Measurements from ENCODE around the gene CACNB4. TPM values are rescaled to one million over a fixed set of nuclear protein-coding genes. Genes with fewer than 3 reads are reported as not detected.

CACNB4 gene
- total and polyA plus RNA-seq, 10 of the 15 experiments (the other 5 are each of a cell fraction or from before 2014, with no cell fraction given): 2.0 to 21.6 (median 9.3) TPM

DNA sequence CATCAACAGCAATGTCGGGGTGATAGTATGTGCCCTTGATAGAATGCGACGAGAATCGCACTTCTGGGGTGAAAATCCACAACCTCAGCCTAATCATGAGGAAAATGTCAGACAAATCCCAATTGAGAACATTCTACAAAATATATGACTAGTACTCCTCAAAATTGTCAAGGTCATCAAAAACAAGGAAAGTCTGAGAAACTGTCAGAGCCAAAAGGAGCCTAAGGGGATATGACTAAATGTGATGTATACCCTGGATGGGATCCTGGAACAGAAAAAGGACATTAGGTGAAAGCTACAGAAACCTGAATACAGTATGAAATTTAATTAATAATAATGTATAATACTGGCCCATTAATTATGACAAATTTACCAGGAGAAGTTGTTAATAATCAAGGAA lies 7.6 kb upstream of the CACNB4 start:
- Histone ChIP-seq H3K4me2 (ENCODE audit: control insufficient read depth, insufficient read depth) (no peak overlapping the region), H3K27ac (ENCODE audit: control insufficient read depth, insufficient read depth) (no peak overlapping the region), H3K27me3 (replicated peaks in 1 of 2; ENCODE audit: control insufficient read depth in 2 of 2, insufficient read depth in 2 of 2, low read length in 1 of 2) (no peaks in the 10 kb centered on the region), H3K79me2 (ENCODE audit: control insufficient read depth, insufficient read depth, low read length) (no peaks in the 10 kb centered on the region), H2AFZ (ENCODE audit: control insufficient read depth, low read depth, low read length) (no peak overlapping the region), H3K36me3 (ENCODE audit: control insufficient read depth in 2 of 2, insufficient read depth in 2 of 2, low read length in 1 of 2) (no peaks in the 10 kb centered on the region), H3K4me3 (no peak overlapping the region), H3K4me1 (ENCODE audit: control insufficient read depth, insufficient read depth, low read length) (no peaks in the 10 kb centered on the region), H3K9me3 (replicated peaks; ENCODE audit: control insufficient read depth, insufficient read depth, low read length) (no peaks in the 10 kb centered on the region), H4K20me1 (ENCODE audit: control insufficient read depth, insufficient read depth) (no peaks in the 10 kb centered on the region), H3K9ac (ENCODE audit: control insufficient read depth, insufficient read depth, low read length) (no peak overlapping the region)
- in situ Hi-C loops (cut with MboI) (no loop called here), intact Hi-C loops (cut with micrococcal nuclease; ENCODE audit: unreplicated experiment) (no loop called here)
- no peak for FAIRE-seq
- DNase-seq (ENCODE audit: low read depth, low spot score): no peak
- ChIA-PET RAD21 (ENCODE audit: unreplicated experiment) (no interaction called here), POLR2A (no interaction called here), CTCF (interaction anchor here (1.2 kb wide), 1 partner anchor 58 kb away, joined by 4 read pairs; no protein-coding TSS in a partner anchor), SMC1A (ENCODE audit: uncharacterized antibody, unreplicated experiment) (interaction anchor here (1.2 kb wide), 1 partner anchor 25 kb away, joined by 3 read pairs; no protein-coding TSS in a partner anchor)
- BruUV-seq (replicated peaks): no TSS peak
- 89% methylated on average over 4 of the region's 4 CpGs for WGBS (ENCODE audit: insufficient coverage, insufficient replicate concordance, low lambda C conversion rate, missing lambda C conversion rate)
- TF ChIP-seq, protein P1, sequence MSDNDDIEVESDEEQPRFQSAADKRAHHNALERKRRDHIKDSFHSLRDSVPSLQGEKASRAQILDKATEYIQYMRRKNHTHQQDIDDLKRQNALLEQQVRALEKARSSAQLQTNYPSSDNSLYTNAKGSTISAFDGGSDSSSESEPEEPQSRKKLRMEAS (IDR thresholded peaks at IDR 0.05; ENCODE audit: low read depth, low read length): no peak
- TF ChIP-seq, protein P2, sequence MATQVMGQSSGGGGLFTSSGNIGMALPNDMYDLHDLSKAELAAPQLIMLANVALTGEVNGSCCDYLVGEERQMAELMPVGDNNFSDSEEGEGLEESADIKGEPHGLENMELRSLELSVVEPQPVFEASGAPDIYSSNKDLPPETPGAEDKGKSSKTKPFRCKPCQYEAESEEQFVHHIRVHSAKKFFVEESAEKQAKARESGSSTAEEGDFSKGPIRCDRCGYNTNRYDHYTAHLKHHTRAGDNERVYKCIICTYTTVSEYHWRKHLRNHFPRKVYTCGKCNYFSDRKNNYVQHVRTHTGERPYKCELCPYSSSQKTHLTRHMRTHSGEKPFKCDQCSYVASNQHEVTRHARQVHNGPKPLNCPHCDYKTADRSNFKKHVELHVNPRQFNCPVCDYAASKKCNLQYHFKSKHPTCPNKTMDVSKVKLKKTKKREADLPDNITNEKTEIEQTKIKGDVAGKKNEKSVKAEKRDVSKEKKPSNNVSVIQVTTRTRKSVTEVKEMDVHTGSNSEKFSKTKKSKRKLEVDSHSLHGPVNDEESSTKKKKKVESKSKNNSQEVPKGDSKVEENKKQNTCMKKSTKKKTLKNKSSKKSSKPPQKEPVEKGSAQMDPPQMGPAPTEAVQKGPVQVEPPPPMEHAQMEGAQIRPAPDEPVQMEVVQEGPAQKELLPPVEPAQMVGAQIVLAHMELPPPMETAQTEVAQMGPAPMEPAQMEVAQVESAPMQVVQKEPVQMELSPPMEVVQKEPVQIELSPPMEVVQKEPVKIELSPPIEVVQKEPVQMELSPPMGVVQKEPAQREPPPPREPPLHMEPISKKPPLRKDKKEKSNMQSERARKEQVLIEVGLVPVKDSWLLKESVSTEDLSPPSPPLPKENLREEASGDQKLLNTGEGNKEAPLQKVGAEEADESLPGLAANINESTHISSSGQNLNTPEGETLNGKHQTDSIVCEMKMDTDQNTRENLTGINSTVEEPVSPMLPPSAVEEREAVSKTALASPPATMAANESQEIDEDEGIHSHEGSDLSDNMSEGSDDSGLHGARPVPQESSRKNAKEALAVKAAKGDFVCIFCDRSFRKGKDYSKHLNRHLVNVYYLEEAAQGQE (IDR thresholded peaks at IDR 0.05; ENCODE audit: low read depth, low read length): no peak
- TF ChIP-seq SREBF1 (IDR thresholded peaks at IDR 0.05; ENCODE audit: low read length) (no peak), NR2F1 (conservative IDR thresholded peaks at IDR 0.05) (no peak), FOS (IDR thresholded peaks at IDR 0.05; ENCODE audit: borderline replicate concordance, extremely low read depth, insufficient read length) (no peak), ZNF622 (IDR thresholded peaks at IDR 0.05) (no peak), FOXK2 (IDR thresholded peaks at IDR 0.05) (no peak), ZBED1 (IDR thresholded peaks at IDR 0.05; ENCODE audit: borderline replicate concordance) (no peak)
- TF ChIP-seq, protein P3, sequence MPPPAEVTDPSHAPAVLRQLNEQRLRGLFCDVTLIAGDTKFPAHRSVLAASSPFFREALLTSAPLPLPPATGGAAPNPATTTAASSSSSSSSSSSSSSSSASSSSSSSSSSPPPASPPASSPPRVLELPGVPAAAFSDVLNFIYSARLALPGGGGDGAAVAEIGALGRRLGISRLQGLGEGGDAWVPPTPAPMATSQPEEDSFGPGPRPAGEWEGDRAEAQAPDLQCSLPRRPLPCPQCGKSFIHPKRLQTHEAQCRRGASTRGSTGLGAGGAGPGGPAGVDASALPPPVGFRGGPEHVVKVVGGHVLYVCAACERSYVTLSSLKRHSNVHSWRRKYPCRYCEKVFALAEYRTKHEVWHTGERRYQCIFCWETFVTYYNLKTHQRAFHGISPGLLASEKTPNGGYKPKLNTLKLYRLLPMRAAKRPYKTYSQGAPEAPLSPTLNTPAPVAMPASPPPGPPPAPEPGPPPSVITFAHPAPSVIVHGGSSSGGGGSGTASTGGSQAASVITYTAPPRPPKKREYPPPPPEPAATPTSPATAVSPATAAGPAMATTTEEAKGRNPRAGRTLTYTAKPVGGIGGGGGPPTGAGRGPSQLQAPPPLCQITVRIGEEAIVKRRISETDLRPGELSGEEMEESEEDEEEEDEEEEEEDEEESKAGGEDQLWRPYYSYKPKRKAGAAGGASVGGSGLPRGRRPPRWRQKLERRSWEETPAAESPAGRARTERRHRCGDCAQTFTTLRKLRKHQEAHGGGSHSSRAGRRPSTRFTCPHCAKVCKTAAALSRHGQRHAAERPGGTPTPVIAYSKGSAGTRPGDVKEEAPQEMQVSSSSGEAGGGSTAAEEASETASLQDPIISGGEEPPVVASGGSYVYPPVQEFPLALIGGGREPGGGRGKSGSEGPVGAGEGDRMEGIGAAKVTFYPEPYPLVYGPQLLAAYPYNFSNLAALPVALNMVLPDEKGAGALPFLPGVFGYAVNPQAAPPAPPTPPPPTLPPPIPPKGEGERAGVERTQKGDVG (CRISPR knock-in tag; IDR thresholded peaks at IDR 0.05): no peak
- TF ChIP-seq, protein P4, sequence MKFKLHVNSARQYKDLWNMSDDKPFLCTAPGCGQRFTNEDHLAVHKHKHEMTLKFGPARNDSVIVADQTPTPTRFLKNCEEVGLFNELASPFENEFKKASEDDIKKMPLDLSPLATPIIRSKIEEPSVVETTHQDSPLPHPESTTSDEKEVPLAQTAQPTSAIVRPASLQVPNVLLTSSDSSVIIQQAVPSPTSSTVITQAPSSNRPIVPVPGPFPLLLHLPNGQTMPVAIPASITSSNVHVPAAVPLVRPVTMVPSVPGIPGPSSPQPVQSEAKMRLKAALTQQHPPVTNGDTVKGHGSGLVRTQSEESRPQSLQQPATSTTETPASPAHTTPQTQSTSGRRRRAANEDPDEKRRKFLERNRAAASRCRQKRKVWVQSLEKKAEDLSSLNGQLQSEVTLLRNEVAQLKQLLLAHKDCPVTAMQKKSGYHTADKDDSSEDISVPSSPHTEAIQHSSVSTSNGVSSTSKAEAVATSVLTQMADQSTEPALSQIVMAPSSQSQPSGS (IDR thresholded peaks at IDR 0.05; ENCODE audit: low read length): no peak
- TF ChIP-seq, protein P5, sequence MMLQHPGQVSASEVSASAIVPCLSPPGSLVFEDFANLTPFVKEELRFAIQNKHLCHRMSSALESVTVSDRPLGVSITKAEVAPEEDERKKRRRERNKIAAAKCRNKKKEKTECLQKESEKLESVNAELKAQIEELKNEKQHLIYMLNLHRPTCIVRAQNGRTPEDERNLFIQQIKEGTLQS (IDR thresholded peaks at IDR 0.05; ENCODE audit: borderline replicate concordance, extremely low read depth, low read depth, low read length): no peak
- TF ChIP-seq, protein P6, sequence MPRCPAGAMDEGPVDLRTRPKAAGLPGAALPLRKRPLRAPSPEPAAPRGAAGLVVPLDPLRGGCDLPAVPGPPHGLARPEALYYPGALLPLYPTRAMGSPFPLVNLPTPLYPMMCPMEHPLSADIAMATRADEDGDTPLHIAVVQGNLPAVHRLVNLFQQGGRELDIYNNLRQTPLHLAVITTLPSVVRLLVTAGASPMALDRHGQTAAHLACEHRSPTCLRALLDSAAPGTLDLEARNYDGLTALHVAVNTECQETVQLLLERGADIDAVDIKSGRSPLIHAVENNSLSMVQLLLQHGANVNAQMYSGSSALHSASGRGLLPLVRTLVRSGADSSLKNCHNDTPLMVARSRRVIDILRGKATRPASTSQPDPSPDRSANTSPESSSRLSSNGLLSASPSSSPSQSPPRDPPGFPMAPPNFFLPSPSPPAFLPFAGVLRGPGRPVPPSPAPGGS (IDR thresholded peaks at IDR 0.05; ENCODE audit: borderline replicate concordance, insufficient read depth, low read depth, low read length, poor library complexity, severe bottlenecking): no peak
- no peak for ATAC-seq
